ENCODE data around the gene TGFBR1.

TGFBR1 gene

DNA sequence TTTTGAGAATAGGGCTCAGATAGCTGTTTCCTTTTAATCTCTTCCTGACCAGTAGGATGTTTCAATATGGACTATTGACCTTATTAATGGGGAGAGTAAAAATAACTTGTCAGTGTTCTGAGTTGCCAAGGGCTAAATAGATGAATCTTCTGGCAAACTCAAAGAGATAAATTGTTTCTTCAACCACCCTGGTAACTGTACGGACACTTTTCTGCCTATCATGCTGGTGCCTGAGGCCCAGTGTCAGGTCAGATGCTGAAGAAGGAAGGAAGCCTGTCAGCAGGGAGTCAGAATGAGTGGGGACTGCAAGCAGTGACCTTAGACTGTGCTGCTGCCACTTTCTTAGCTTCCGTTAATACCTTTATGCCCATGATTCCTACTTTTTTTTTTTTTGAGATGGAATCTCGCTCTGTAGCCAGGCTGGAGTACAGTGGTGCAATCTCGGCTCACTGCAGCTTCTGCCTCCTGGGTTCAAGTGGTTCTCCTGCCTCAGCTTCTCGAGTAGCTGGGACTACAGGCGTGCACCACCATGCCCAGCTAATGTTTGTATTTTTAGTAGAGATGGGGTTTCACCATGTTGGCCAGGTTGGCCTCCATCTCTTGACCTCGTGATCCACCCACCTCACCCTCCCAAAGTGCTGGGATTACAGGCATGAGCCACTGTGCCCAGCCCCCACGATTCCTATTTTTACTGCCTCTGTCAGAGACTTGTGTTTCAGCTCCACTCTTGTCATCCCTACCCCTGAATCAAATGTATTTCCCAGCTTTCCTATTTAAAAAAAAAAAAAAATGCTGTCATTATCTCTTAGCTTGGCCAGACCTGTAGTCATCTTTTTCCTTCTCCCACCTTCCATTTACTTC is 33.7 kb downstream of the TGFBR1 start:
- H3K4me3 ChIP-seq (replicated peaks; ENCODE audit: low read depth, low read length), result no peak overlapping the region

GRCh38 chr9:99139868-99140267 is 35.0 kb downstream of the TGFBR1 start:
- DNase-seq (ENCODE audit: low read depth), result no peak
- no peak for TF ChIP-seq CTCF (IDR thresholded peaks at IDR 0.05; ENCODE audit: low read length, missing control alignments)
- no peak overlapping the region for H3K4me3 ChIP-seq (replicated peaks; ENCODE audit: low read depth, low read length)

More for the DNA sequence above, 33.7 kb downstream of the TGFBR1 start:
- DNase-seq (ENCODE audit: low read depth), result no peak
- TF ChIP-seq CTCF (IDR thresholded peaks at IDR 0.05; ENCODE audit: low read length, missing control alignments), result no peak

GRCh38 chr9:99140685-99141314 is 35.9 kb downstream of the TGFBR1 start:
- peak; percentile 81 for DNase-seq (ENCODE audit: low read depth)
- TF ChIP-seq CTCF (IDR thresholded peaks at IDR 0.05; ENCODE audit: low read length, missing control alignments), result peak; percentile 98
- H3K4me3 ChIP-seq (replicated peaks; ENCODE audit: low read depth, low read length), result no peak overlapping the region

- TF ChIP-seq CTCF (IDR thresholded peaks at IDR 0.05; ENCODE audit: low read length, missing control alignments), result no peak
- H3K4me3 ChIP-seq (replicated peaks; ENCODE audit: low read depth, low read length), result no peak overlapping the region
- no peak for DNase-seq (ENCODE audit: low read depth)
These were observed 36.9 kb downstream of the TGFBR1 start for GRCh38 chr9:99141849-99142248.

DNA sequence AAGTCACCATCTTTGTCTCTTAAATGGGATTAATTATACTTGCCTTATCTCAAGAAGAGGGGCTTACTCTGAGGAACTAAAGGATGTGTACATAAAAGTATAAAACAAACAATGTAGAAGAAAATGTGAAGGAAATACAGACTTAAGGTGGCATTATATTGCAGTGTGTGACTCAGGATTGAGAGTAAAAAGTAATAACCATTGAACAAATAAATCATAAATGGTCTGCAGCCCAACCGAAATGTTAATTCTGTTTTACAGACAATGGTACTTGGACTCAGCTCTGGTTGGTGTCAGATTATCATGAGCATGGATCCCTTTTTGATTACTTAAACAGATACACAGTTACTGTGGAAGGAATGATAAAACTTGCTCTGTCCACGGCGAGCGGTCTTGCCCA is 37.4 kb downstream of the TGFBR1 start:
- TF ChIP-seq CTCF (IDR thresholded peaks at IDR 0.05; ENCODE audit: low read length, missing control alignments), result no peak
- H3K4me3 ChIP-seq (replicated peaks; ENCODE audit: low read depth, low read length), result no peak overlapping the region
- DNase-seq (ENCODE audit: low read depth), result no peak

DNA sequence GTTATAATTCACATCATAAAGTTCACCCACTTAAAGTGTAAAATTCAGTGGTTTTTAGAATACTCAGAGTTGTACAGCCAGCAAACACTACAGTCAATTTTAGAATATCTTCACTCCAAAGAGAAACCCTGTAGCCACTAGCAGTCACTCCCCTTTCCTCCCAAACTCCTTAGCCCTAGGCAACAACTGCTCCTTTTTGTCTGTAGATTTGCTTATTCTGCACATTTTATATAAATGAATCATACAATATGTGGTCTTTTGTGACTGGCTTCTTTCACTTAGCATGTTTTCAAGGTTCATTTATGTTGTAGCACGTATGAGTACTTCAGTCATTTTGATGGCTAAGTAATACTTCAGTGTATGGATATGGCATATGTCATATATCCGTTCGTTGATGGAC is 38.7 kb downstream of the TGFBR1 start:
- no peak overlapping the region for H3K4me3 ChIP-seq (replicated peaks; ENCODE audit: low read depth, low read length)
- no peak for TF ChIP-seq CTCF (IDR thresholded peaks at IDR 0.05; ENCODE audit: low read length, missing control alignments)
- DNase-seq (ENCODE audit: low read depth), result no peak
